Measurements from ENCODE around the gene PRKAR2B.
"Not testable (repeated sequence)": the region's sequence is repeated elsewhere in the genome, so short reads cannot be mapped to it uniquely, and the experiment has no call there.

Gene PRKAR2B

DNA sequence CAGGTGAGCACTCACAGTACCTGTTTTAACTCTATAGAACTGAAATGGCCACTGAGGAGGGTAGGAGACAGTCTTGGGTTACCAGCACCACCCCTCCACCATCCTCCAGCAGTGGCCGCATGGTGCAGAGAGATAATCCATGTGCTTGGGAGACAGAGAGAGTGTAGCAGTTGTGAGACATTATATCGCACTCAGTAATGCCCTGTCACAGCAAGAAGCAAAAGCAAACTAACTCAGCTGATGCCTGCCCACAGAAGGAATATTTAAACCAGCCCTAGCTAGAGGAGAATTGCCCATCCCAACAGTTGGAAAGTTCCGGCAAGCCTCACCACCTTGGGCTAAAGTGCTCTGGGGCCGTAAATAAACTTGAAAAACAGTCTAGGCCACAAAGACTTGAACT lies 65.5 kb downstream of the PRKAR2B start:
- DNase-seq (ENCODE audit: extremely low spot score, insufficient read length, low read depth): no peak
- no peak for FAIRE-seq

DNA sequence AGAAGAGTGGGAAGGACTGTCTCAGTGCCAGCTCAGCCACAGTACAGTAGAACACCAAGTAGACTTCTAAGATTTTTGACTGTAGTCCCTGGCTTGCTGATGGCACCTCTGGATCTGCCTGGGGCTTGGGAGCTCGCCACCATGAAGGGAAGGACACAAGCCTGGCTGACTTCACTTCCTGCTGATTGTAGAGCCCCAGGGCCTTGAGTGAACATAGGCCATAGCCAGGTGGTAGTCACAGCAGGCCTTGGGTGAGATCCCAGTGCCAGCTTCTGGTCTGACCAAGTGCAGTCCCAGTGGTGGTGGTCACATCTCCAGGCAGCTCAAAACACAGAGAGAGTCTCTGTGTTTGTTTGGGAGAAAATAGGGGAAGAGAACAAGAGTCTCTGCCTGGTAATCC lies 66.7 kb downstream of the PRKAR2B start:
- no peak for DNase-seq (ENCODE audit: extremely low spot score, insufficient read length, low read depth)
- no peak for FAIRE-seq

DNA sequence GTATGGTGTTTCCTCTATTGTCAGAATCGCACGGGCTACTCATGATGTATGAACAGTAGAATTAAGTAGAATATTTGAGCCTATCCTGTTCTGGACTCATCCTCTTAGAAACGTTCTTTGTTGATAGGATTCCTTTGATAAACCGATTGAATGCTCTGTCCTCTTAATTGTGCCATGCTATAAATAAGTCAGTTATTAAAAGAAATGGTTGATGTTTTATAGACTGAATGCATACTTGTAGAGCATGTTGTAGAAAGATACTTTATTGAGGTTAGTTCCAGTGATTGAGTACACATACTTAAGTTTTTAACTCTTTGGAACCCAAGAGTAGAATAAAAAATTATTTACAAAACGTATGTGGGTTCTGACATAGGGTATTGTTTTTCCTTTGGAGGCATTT lies 69.4 kb downstream of the PRKAR2B start:
- DNase-seq (ENCODE audit: extremely low spot score, insufficient read length, low read depth) (no peak), FAIRE-seq (no peak)

DNA sequence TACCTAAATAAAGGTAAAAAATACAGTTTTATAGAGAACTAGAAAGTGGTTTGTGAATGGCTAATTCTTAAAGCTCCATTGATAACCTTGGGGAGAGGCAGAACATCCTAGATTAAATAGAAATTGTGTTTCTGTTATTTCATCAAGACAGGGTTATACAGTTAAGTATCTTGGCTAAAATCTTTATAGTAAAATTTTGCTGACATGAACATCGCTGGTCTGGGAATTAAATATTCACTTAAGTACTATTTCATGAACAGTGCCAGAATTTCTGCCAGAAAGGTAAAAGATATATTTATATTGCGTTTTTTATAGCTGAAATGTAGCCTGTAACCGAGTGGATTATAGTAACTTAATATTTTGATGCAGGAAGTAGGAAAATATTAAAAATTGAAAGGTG lies 70.6 kb downstream of the PRKAR2B start:
- DNase-seq (ENCODE audit: extremely low spot score, insufficient read length, low read depth): no peak
- FAIRE-seq: no peak

DNA sequence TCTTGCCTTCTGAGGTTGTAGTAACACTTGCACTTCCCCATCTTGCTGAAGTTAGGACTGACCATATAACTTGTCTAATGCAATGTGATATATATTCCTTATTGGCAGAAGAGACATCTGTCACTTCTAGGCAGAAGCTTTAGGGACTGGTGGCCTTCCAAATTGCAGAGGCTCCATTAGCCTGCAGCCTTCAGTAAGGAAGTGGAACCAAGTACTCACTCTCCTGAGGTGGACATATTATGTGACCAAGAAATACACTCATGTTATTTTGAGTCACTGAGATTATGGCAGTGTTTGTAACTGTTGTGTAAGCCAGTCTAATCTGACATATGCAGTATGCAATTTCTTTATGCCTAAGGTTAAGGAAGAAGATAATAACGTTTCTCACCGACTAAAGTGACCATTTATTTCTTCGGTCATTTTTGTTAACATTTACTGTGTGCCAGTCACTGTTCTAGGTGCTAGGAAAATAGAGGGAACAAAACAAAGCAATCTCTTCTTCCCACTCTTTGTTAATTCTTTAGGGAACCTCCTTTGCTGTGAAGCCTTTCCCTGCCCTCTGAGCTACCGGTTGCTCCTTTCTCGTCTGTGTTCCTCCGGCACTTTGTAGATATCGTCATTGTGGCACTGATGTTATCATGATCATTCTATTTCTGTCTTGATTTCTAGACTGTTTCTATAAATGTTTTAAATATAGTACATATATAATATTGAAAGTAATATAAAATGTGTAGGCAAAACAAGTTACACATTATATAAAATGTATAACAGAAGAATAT lies 71.4 kb downstream of the PRKAR2B start:
- DNase-seq (ENCODE audit: extremely low spot score, insufficient read length, low read depth) (no peak), FAIRE-seq (no peak)

DNA sequence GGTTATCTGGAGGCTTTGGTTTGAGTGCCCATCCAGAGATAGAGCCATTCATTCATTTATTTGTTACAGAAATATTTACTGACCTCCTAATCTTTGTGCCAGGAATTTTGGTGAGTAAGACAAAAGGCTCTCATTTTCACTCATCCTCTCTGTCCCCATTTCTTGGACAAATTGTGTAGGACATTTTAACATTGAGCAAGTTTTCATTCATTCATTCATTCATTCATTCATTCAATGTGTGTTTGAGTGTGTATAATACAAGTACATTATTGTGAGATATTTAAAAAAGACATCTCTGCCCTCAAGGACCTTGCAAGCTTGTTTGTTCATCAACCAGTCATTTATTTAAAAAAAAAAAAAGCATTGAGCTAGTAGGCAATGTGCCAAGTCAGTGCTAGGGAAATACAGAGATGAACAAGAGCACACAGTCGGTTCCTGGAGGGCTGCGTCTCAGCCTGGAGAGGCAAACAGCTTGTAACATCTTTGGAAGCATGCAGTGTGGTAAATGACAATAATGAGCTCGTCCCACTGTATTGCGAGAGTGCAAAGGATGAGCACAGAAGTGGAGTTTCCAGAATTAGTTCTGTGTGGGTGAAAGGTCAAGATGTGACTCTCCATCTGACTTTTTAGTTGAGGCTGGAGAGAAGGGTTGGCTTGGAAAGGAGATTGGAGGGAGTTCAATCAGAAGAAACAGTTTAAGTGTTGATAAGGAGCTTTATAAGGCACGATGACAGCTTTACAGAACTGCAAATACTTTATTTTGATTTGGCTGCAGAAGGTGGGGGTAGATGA lies 73.8 kb downstream of the PRKAR2B start:
- no peak for FAIRE-seq
- no peak for DNase-seq (ENCODE audit: extremely low spot score, insufficient read length, low read depth)

DNA sequence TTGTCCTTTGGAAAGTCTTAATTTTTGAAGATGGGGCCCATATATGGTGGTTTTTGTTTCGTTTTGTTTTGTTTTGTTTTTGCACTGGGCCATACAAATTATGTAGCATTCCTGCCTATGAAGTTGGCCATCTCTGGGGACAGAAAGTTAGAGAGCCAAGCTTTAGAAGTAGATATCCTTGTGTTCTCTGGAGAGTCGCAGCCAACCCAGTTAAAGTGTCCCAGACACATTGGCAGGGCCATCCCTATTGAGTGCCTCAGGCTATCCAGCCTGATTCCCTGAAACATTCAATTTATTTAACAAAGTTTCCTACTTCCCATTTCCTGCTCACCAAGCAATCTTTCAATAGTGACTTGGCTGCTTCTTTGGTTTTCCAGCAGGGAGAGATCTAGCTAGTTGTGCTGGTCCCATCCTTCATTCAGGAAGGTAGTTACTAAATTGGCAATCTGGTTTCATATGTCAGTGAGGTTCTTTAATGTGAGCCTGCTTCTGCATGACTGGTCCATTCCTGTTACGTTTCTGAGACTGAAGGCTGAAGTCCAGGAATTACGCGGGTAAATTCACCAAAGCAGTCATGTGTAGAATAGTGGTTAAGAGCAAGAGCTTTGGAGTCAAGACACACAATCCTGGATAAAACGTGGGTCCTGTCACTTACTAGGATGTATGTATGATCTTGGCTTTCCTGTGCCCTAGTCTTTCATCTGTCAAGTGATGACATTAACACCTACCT lies 75.0 kb downstream of the PRKAR2B start:
- FAIRE-seq (no peak), DNase-seq (ENCODE audit: extremely low spot score, insufficient read length, low read depth) (no peak)

DNA sequence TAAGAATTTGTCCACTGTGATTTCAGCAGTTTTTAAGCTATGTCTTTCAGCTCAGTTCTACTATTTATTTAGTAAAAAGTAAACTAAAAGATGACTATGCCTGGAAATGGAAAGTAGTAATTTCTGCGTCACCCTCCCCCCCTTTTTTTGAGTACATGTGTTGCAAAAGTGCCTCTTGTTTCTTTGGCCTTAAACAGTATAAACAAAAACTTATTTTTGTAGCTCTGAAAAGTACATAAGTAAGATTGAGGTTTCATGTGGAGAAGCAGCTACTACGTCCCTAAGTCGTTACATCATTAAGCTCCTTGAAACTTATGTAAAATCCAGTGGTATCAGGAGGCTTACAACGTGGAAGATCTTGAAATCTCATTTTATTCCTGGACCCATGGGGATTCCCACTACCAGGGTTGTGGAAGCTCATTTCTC lies 78.0 kb downstream of the PRKAR2B start:
- FAIRE-seq (no peak), DNase-seq (ENCODE audit: extremely low spot score, insufficient read length, low read depth) (no peak)

DNA sequence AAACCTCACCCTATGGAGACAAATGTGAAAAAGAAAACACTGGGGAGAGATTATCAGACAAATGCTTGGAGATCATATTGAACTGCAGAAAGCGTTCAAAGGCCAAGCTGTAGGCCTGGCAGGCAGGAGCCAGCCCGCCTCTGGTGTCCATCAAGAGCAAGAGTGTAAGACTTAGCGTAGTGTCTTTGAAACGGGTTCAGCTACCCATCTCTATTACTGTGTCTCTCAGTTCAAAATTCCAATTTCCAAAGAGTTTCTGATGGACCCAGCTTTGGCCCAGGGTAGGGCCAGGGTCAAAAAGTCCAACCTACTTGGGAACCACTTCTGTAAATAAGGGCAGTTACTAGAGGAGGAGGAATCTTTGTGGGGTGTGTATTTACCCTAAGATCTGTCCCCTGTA lies 78.9 kb downstream of the PRKAR2B start:
- no peak for FAIRE-seq
- no peak for DNase-seq (ENCODE audit: extremely low spot score, insufficient read length, low read depth)

DNA sequence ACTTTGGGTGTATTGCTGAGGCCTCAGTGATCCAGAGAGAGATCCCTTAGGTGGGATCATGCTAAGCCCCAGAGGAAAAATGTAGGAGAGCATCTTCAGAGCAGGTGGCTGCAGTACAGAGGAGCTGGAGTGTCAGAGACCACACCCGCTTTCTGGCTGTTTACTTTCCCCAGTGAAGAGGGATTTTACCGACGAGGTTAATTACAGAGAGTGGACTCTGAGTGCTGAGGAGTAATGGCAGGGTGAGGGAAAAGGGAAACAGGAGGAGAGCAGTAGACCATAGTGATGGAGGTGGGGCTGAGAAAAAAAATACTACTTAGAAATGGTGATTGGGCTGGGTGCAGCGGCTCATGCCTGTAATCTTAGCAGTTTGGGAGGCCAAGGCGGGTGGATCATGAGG lies 81.0 kb downstream of the PRKAR2B start:
- DNase-seq (ENCODE audit: extremely low spot score, insufficient read length, low read depth): no peak
- no peak for FAIRE-seq

DNA sequence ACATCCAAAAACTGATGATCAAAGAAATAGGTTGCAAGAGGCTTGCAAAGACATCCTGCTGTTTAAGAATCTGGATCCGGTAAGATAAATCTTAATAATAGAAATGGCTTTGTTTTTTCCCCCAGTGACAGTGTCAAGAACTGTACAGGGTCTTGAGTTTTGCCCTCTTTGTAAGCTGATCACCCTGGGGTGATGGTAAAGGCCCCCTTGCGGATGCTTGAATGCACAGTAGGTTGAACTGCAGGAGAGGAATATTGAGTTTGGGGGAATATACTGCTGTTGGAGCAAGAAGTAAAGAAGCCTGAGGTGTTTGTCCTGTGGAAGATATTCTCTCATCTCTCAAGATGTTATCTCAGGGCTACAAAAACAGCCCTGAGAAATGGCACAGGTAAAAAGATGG lies 83.7 kb downstream of the PRKAR2B start:
- no peak for FAIRE-seq
- no peak for DNase-seq (ENCODE audit: extremely low spot score, insufficient read length, low read depth)

DNA sequence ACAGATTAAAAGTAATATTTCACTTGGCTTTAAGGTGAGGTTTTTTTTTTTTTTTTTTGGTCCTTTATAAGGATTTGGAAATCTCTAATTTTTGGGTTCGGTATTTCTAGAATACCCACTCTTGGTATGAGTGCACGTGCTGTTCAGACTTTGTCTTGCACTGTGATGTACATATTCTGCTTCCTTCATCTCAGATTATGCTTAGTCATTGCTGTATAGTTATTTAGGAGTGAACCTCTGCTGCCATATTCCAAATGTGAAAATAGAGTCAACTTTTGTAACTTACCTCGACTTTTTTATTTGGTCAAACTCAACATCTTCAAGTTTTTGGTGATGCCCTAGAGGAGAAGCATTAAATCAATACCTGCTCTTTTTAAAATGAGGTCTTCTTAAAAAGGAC lies 84.2 kb downstream of the PRKAR2B start:
- no peak for FAIRE-seq
- DNase-seq (ENCODE audit: extremely low spot score, insufficient read length, low read depth): no peak

DNA sequence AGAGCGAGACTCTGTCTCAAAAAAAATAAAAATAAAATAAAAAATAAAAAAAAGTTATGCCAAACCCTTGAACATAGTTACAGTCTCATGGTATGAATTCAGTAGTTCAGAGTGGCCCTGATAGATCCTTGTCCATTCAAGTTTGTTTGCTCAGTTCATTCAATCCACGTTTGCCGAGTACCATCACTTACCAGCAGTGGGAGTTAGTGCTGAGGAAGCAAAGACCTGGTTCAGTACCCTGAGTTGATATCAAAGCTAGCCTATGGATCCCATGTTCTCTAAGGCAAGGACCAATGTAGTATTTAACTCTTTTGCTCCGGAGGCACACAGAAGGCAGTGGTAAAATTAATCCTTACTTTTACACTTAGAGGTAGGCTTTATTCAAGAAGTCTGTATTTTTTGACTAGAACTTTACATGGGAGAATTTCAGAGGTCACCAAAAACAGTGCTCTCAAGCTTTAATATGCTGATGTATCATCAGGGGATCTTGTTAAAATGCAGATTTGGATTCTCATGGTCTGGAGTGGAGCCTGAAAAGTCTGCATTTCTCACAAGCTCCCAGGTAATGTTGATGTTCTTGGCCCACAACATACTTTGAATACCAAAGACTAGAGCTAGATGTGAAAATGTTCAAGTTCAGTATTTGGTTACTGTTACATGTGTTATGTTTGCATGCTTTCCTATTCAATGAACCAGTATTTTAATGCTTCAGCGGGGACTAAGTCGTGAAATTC lies 86.1 kb downstream of the PRKAR2B start:
- DNase-seq (ENCODE audit: extremely low spot score, insufficient read length, low read depth) (no peak), FAIRE-seq (no peak)

DNA sequence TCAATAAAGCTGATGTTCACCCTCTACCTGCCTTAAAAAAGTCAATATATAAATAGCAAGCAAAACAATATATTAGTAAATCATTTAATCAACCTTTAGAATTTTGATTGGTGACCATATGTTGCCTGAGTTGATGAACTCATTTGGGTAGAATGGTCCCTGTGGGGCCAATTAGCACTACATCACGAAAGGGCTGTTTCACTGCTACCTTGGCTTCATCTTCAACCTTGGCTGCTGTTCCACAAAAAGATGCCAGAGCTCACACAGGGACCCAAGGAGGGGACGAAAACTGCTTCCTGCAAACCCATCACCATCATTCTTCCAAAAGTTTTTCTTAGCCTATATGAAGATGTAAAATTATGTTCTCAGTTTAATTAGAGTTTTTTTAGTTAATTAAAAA lies 88.9 kb downstream of the PRKAR2B start:
- FAIRE-seq: no peak
- no peak for DNase-seq (ENCODE audit: extremely low spot score, insufficient read length, low read depth)

DNA sequence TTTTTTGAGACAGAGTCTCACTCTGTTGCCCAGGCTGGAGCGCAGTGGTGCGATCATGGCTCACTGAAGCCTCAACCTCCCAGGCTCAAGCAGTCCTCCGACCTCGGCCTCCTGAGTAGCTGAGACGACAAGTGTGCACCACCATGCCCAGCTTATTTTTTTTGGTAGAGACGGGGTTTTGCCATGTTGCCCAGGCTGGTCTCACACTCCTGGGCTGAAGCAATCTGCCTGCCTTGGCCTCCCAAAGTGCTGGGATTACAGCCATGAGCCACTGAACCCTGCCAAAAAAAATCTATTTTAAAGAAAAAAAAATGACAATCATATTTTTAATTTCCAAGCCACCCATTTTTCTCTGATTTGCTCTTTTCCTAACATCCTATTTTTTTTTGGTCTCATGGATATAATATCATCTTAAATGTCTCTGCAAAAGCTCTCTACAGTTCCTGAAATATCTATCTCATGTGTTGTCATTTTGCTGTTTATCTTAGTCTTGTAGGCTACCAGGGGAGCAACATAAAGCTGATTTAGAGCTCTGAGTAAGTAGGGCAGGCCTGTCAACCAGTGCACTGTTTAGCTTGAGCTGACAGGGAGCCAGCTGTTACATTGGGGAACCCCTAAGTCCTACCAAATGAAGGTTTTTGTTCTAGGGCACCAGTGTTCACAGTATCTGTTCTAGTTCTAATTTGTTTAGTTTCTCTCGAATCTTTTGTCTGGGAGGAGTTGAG lies 94.4 kb downstream of the PRKAR2B start:
- FAIRE-seq (no peak), DNase-seq (ENCODE audit: extremely low spot score, insufficient read length, low read depth) (no peak)

DNA sequence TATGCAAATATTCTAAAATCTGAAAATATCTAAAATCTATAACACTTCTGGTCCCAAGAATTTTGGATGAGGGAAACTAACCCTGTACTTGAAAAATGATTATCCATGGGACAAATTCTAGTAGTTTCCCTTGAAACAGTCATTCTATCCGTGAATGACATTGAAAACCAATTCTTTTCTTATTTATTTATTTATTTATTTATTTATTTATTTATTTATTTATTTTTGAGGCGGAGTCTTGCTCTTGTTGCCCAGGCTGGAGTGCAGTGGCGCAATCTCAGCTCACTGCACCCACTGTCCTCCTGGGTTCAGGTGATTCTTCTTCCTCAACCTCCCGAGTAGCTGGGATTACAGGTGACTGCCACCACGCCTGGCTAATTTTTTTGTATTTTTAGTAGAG lies 99.4 kb downstream of the PRKAR2B start:
- FAIRE-seq; DNase-seq (ENCODE audit: extremely low spot score, insufficient read length, low read depth): not testable (repeated sequence)

DNA sequence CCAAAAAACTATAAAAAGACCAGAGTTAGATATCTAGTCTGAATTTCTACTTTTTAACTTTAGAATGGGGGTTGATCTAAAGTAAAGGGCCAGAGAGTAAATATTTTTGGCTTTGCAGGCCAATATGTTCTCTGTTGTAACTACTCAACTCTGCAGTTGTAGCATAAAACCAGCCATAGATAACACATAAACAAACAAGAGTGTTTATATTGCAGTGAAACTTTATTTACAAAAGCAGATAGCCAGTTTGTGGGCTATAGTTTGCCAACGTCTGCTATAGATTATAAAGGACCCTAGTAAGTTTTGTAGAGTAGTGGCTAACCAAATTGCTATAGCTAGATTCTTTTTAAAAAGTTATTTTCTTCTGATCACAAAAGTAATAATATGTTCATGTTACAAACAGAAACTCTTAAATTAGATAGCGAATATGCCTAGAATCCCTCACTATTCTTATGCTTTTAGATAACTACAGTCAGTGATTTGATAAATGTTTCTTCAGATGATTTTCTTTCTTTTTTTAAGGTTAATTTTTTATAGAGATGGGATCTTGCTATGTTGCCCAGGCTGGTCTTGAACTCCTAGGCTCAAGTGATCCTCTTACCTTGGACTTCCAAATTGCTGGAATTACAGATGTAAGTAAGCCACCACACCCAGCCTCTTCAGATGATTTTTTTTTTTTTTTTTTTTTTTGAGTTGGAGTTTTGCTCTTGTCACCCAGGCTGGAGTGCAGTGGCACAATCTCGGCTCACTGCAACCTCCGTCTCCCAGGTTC lies 100.7 kb downstream of the PRKAR2B start:
- no peak for DNase-seq (ENCODE audit: extremely low spot score, insufficient read length, low read depth)
- FAIRE-seq: no peak

DNA sequence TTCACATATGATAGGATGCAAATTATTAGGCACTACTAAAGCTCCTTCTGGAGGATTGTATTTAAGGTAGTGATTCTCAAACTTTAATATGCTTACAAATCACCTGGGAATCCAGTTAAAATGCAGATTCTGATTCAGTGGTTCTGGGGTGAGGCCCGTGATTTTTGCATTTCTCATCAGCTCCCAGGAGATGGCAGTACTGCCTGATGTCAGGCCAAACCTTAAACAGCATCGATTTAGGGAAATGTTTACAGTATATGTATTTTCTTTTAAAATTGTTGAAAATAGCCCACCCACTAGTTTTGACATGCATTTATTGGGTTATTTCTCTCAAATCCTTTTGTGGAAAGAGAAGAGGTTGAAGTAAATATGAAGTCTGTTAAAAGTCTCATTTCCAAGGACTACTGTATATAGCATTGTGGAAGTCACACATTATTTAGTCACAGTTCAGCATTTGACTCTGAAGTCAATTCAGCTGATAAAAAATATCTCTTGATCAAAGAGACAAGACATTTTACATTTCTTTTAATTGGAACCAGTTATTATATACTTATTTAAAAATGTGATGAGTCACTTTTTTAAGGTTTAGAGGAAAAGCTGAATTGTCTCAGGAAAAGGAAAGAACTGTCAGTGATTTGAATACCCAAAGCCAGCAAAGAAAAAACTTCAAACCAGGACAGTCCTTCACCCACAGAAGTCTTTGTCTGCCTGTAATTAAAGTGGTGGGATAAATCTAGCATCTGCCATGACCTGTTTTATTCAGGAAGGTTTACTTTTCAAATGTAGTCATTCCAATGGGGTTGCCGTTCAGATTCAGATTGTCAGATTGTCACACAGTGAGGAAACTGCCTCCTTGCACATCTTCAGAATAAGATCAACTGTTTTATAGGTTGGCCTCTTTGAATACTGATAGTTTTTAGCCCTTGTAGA lies 103.2 kb downstream of the PRKAR2B start:
- peak; percentile 82 for FAIRE-seq
- DNase-seq (ENCODE audit: extremely low spot score, insufficient read length, low read depth): no peak
